ENCODE data around the gene NEURL1.

DNA sequence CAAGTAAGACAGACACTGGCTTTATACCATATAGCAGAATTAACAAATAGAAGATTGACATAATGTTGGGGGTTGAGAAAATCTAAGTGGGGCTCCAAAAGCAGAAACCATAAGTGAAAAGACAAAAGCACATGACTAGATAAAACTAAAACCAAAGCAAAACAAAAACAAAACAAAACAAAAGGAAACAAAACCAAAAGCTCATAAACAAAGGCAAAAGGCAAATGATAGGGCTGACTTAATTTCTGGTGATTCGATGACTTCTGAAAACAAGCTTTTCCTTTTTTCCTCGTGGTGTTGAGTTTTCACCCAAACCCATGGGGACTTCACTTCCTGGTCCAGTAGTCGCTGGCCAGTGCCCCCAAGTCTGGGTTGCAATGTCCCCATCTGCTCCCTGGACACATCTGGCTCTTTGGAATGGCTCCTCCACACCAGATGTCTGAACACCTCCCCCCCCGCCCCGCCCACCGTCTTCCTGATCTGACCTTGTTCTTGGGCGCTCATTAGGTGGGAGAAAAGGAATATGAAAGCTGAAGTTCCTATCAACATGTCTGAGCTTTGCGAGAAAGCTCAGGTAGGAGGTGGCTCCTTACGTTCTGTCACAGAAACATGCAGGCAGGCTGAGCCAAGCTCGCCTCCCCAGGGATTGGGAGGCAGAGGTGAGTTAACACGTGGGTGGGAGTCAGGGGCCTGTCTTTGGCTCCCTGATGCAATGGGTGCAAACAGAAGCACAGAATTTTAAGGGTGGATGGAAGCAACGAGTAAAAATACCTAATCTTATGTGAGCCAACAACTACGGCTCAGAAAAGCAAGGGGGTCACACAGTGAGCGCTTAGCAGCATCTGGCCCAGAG, 121.0 kb downstream of the NEURL1 start:
- TF ChIP-seq, protein P1, sequence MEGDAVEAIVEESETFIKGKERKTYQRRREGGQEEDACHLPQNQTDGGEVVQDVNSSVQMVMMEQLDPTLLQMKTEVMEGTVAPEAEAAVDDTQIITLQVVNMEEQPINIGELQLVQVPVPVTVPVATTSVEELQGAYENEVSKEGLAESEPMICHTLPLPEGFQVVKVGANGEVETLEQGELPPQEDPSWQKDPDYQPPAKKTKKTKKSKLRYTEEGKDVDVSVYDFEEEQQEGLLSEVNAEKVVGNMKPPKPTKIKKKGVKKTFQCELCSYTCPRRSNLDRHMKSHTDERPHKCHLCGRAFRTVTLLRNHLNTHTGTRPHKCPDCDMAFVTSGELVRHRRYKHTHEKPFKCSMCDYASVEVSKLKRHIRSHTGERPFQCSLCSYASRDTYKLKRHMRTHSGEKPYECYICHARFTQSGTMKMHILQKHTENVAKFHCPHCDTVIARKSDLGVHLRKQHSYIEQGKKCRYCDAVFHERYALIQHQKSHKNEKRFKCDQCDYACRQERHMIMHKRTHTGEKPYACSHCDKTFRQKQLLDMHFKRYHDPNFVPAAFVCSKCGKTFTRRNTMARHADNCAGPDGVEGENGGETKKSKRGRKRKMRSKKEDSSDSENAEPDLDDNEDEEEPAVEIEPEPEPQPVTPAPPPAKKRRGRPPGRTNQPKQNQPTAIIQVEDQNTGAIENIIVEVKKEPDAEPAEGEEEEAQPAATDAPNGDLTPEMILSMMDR (IDR thresholded peaks at IDR 0.05; ENCODE audit: low read depth, low read length) = no peak
- TF ChIP-seq POLR2A (IDR thresholded peaks at IDR 0.05; ENCODE audit: extremely low read depth, insufficient read length) = no peak
- TF ChIP-seq, protein P2, sequence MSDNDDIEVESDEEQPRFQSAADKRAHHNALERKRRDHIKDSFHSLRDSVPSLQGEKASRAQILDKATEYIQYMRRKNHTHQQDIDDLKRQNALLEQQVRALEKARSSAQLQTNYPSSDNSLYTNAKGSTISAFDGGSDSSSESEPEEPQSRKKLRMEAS (IDR thresholded peaks at IDR 0.05; ENCODE audit: low read depth, low read length) = no peak

Data from NB4 (cell line).